A549 (cell line): ENCODE data around the gene KIF26A.

ENCODE experiments used
- EP300 ChIP-seq, 2 experiments: fragments of >200 bp; sonication (Bioruptor Twin); formaldehyde crosslinking; IDR thresholded peaks; 2 replicates in 1 of 2; 3 replicates in 1 of 2; pipeline ENCODE4 v1.6.1; 2016 to 2017
- MYC ChIP-seq: IDR thresholded peaks from 2 replicates; pipeline ENCODE4 v1.6.1; 2012; ENCODE audit warnings: mild to moderate bottlenecking, inconsistent platforms, low read length, improper control_type of control experiment, borderline replicate concordance
- POLR2A ChIP-seq: IDR thresholded peaks from 2 replicates; pipeline ENCODE4 v1.6.1; 2012; ENCODE audit warnings: mild to moderate bottlenecking, low read length
- RAD21 ChIP-seq, 2 experiments: fragments of >200 bp in 1 of 2; sonication (Bioruptor Twin) in 1 of 2; formaldehyde crosslinking in 1 of 2; IDR thresholded peaks in 1 of 2; conservative IDR thresholded peaks in 1 of 2; 2 replicates in 1 of 2; 3 replicates in 1 of 2; pipeline ENCODE4 v1.6.1; 2012 to 2018; ENCODE audit warnings: inconsistent platforms in 1 of 2
- TF ChIP-seq, protein P1 (sequence below): fragments of 450-650 bp; IDR thresholded peaks from 2 replicates; pipeline ENCODE4 v1.6.1; 2014; ENCODE audit warnings: antibody characterized with exemption
- TF ChIP-seq, protein P2 (sequence below): fragments of >200 bp; sonication (Bioruptor Twin); formaldehyde crosslinking; IDR thresholded peaks from 3 replicates; pipeline ENCODE4 v1.5.1; 2016
- TF ChIP-seq, protein P3 (sequence below): IDR thresholded peaks from 2 replicates; pipeline ENCODE4 v1.6.1; 2012

DNA sequence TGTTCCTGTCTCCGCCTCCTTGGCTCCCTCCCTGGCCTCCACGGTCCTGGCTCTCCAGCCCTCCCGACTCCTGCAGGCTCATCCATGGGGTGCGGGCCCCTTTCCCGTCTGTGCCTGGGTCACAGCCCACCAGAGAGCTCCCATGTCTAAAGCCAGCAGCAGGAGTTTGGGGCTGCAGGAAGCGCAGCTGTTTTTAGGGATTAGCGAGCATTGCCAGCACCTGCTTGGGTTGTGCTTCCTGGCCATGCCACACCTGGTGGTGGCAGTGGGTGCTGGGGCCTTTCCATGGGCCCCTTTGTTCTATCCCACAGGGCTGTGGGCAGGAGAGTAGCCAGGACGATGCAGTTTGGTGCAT is 64.7 kb downstream of the KIF26A start:
- TF ChIP-seq, protein P1, sequence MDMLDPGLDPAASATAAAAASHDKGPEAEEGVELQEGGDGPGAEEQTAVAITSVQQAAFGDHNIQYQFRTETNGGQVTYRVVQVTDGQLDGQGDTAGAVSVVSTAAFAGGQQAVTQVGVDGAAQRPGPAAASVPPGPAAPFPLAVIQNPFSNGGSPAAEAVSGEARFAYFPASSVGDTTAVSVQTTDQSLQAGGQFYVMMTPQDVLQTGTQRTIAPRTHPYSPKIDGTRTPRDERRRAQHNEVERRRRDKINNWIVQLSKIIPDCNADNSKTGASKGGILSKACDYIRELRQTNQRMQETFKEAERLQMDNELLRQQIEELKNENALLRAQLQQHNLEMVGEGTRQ, result no peak
- TF ChIP-seq POLR2A, result no peak
- TF ChIP-seq MYC, result no peak
- TF ChIP-seq, protein P2, sequence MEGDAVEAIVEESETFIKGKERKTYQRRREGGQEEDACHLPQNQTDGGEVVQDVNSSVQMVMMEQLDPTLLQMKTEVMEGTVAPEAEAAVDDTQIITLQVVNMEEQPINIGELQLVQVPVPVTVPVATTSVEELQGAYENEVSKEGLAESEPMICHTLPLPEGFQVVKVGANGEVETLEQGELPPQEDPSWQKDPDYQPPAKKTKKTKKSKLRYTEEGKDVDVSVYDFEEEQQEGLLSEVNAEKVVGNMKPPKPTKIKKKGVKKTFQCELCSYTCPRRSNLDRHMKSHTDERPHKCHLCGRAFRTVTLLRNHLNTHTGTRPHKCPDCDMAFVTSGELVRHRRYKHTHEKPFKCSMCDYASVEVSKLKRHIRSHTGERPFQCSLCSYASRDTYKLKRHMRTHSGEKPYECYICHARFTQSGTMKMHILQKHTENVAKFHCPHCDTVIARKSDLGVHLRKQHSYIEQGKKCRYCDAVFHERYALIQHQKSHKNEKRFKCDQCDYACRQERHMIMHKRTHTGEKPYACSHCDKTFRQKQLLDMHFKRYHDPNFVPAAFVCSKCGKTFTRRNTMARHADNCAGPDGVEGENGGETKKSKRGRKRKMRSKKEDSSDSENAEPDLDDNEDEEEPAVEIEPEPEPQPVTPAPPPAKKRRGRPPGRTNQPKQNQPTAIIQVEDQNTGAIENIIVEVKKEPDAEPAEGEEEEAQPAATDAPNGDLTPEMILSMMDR, result no peak
- no peak for TF ChIP-seq EP300 (IDR thresholded peaks at IDR 0.05)
- no peak for TF ChIP-seq RAD21 (conservative IDR thresholded peaks at IDR 0.05 in 1 of 2, IDR thresholded peaks at IDR 0.05 in 1 of 2)
- TF ChIP-seq, protein P3, sequence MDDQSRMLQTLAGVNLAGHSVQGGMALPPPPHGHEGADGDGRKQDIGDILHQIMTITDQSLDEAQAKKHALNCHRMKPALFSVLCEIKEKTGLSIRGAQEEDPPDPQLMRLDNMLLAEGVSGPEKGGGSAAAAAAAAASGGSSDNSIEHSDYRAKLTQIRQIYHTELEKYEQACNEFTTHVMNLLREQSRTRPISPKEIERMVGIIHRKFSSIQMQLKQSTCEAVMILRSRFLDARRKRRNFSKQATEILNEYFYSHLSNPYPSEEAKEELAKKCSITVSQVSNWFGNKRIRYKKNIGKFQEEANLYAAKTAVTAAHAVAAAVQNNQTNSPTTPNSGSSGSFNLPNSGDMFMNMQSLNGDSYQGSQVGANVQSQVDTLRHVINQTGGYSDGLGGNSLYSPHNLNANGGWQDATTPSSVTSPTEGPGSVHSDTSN, result no peak
